Karpas-422 (cell line): ENCODE data around the gene WDR91. TPM values are rescaled to one million over a fixed set of nuclear protein-coding genes. Genes with fewer than 3 reads are reported as not detected.
A peak's percentile ranks its signal among the peaks of the same experiment; 100 is the strongest.
"Not testable (repeated sequence)": the region's sequence is repeated elsewhere in the genome, so short reads cannot be mapped to it uniquely, and the experiment has no call there.

Source experiments
- DNase-seq: peaks from one replicate; pipeline ENCODE4 v3.0.0-alpha.2; 2015
- H2AFZ ChIP-seq: fragments of 200-600 bp; sonication (generic); 2 replicates; pipeline ENCODE4 v1.6.1; 2014; ENCODE audit warnings: antibody characterized with exemption, low read length, mixed read lengths
- H3K27ac ChIP-seq: fragments of 200-600 bp; sonication (generic); 2 replicates; pipeline ENCODE4 v1.5.1; 2014; ENCODE audit warnings: mild to moderate bottlenecking, low read length, moderate library complexity
- H3K27me3 ChIP-seq: fragments of 200-600 bp; sonication (generic); 2 replicates; pipeline ENCODE4 v1.6.1; 2014; ENCODE audit warnings: low read length, mixed read lengths
- H3K36me3 ChIP-seq: fragments of 200-600 bp; sonication (generic); 2 replicates; pipeline ENCODE4 v1.6.1; 2014; ENCODE audit warnings: low read length, mixed read lengths; ENCODE audit not compliant: insufficient read depth
- H3K4me1 ChIP-seq: fragments of 200-600 bp; sonication (generic); 2 replicates; pipeline ENCODE4 v1.6.1; 2014; ENCODE audit warnings: mild to moderate bottlenecking, low read length, mixed read lengths
- H3K4me2 ChIP-seq: fragments of 200-600 bp; sonication (generic); 2 replicates; pipeline ENCODE4 v1.6.1; 2014; ENCODE audit warnings: low read length, low read depth, mild to moderate bottlenecking; ENCODE audit not compliant: poor library complexity, severe bottlenecking
- H3K4me3 ChIP-seq: fragments of 200-600 bp; sonication (generic); 2 replicates; pipeline ENCODE4 v1.5.1; 2014; ENCODE audit warnings: mild to moderate bottlenecking, antibody characterized with exemption, low read length, mixed read lengths
- H3K79me2 ChIP-seq: fragments of 200-600 bp; sonication (generic); 2 replicates; pipeline ENCODE4 v1.6.1; 2014; ENCODE audit warnings: mild to moderate bottlenecking, low read length, mixed read lengths
- H3K9ac ChIP-seq: fragments of 200-600 bp; sonication (generic); 2 replicates; pipeline ENCODE4 v1.6.0; 2014; ENCODE audit warnings: low read length
- H3K9me2 ChIP-seq: fragments of 200-600 bp; sonication (generic), shearing (Covaris generic); replicated peaks from 2 replicates; pipeline ENCODE4 v1.6.0; 2014; ENCODE audit warnings: mild to moderate bottlenecking, low read length, moderate library complexity; ENCODE audit not compliant: insufficient read depth
- H3K9me3 ChIP-seq: fragments of 300-700, 200-600 bp; sonication (generic); 2 replicates; pipeline ENCODE4 v1.6.1; 2014; ENCODE audit warnings: low read length, mixed read lengths
- H4K20me1 ChIP-seq: fragments of 200-600 bp; sonication (generic); 2 replicates; pipeline ENCODE4 v1.6.1; 2014; ENCODE audit warnings: mild to moderate bottlenecking, antibody characterized with exemption, low read length, low read depth; ENCODE audit not compliant: insufficient read depth
- total RNA-seq: library from RNA; depleted of rRNA; stranded (reverse); fragments of >200 nt; shearing (Covaris generic); gene quantifications from 2 replicates; pipeline ENCODE4 v1.2.3, GENCODE V29; 2014; ENCODE audit warnings: low replicate concordance

WDR91 gene
- total RNA-seq, 1 experiment from 2014 or later: 7.8 TPM

- H3K4me2 ChIP-seq: no peak overlapping the region
- peak; percentile 71 for DNase-seq
Measured at GRCh38 chr7:135238112-135238744, 26.9 kb upstream of the WDR91 start.

GRCh38 chr7:135236727-135237126 lies 25.4 kb upstream of the WDR91 start:
- Histone ChIP-seq H3K4me1 (no peaks in the 10 kb centered on the region), H3K27me3 (no peaks in the 10 kb centered on the region), H3K36me3 (no peaks in the 10 kb centered on the region), H3K4me3 (no peak overlapping the region), H3K9ac (no peak overlapping the region), H3K79me2 (no peaks in the 10 kb centered on the region), H4K20me1 (no peaks in the 10 kb centered on the region), H3K9me3 (no peaks in the 10 kb centered on the region), H3K9me2 (no peaks in the 10 kb centered on the region), H3K4me2 (no peak overlapping the region), H2AFZ (no peak overlapping the region), H3K27ac (no peak overlapping the region)
- no peak for DNase-seq

More at GRCh38 chr7:135238112-135238744, 26.9 kb upstream of the WDR91 start:
- Histone ChIP-seq H4K20me1 (no peaks in the 10 kb centered on the region), H3K79me2 (no peaks in the 10 kb centered on the region), H3K4me1 (no peaks in the 10 kb centered on the region), H3K9me3 (no peaks in the 10 kb centered on the region), H3K27me3 (no peaks in the 10 kb centered on the region; the same call in 1 of the 2 replicates), H3K9me2 (no peaks in the 10 kb centered on the region), H3K36me3 (no peaks in the 10 kb centered on the region), H2AFZ (no peak overlapping the region), H3K27ac (no peak overlapping the region), H3K4me3 (no peak overlapping the region), H3K9ac (no peak overlapping the region)

GRCh38 chr7:135235841-135236240 lies 24.5 kb upstream of the WDR91 start:
- H3K9me2 ChIP-seq: no peaks in the 10 kb centered on the region
- H3K27me3 ChIP-seq: no peaks in the 10 kb centered on the region
- H3K9me3 ChIP-seq: no peaks in the 10 kb centered on the region
- H4K20me1 ChIP-seq: no peaks in the 10 kb centered on the region
- no peaks in the 10 kb centered on the region for H3K79me2 ChIP-seq
- no peak overlapping the region for H2AFZ ChIP-seq
- H3K4me1 ChIP-seq: no peaks in the 10 kb centered on the region
- H3K9ac ChIP-seq: no peak overlapping the region
- no peak overlapping the region for H3K27ac ChIP-seq
- H3K4me2 ChIP-seq: no peak overlapping the region
- DNase-seq: no peak
- H3K36me3 ChIP-seq: no peaks in the 10 kb centered on the region
- H3K4me3 ChIP-seq: no peak overlapping the region

GRCh38 chr7:135234727-135235126 lies 23.4 kb upstream of the WDR91 start:
- Histone ChIP-seq H4K20me1 (no peaks in the 10 kb centered on the region), H2AFZ (no peak overlapping the region), H3K4me3 (no peak overlapping the region), H3K9me2 (no peaks in the 10 kb centered on the region), H3K36me3 (no peaks in the 10 kb centered on the region), H3K9me3 (no peaks in the 10 kb centered on the region), H3K27me3 (no peaks in the 10 kb centered on the region), H3K4me1 (no peaks in the 10 kb centered on the region), H3K27ac (no peak overlapping the region), H3K4me2 (no peak overlapping the region), H3K79me2 (no peaks in the 10 kb centered on the region), H3K9ac (no peak overlapping the region)
- DNase-seq: no peak

- not testable (repeated sequence) for H3K9me2 ChIP-seq, H3K27ac ChIP-seq, H3K79me2 ChIP-seq, H4K20me1 ChIP-seq, H3K9ac ChIP-seq, DNase-seq, H3K9me3 ChIP-seq, H3K36me3 ChIP-seq, H2AFZ ChIP-seq, H3K4me2 ChIP-seq, H3K4me1 ChIP-seq, H3K4me3 ChIP-seq, H3K27me3 ChIP-seq
Measured at GRCh38 chr7:135234095-135234494, 22.8 kb upstream of the WDR91 start.

GRCh38 chr7:135233570-135233969 lies 22.2 kb upstream of the WDR91 start, which contains the start of gene STRA8:
Gene STRA8, plus strand, starts transcription at chr7:135233838. Its CDS starts 6,687 bp downstream, at chr7:135240525.
- Histone ChIP-seq H3K36me3 (no peaks in the 10 kb centered on the region), H2AFZ (no peak within 1 kb of the TSS), H3K27me3 (no peaks in the 10 kb centered on the region), H4K20me1 (no peaks in the 10 kb centered on the region), H3K9me2 (no peaks in the 10 kb centered on the region), H3K27ac (no peak within 1 kb of the TSS), H3K9ac (no peak within 1 kb of the TSS), H3K9me3 (no peaks in the 10 kb centered on the region), H3K4me3 (no peak within 1 kb of the TSS), H3K4me2 (no peak within 1 kb of the TSS), H3K4me1 (no peaks in the 10 kb centered on the region), H3K79me2 (no peaks in the 10 kb centered on the region)
- no peak for DNase-seq

- no peaks in the 10 kb centered on the region for H3K27me3 ChIP-seq
- H3K9me2 ChIP-seq: no peaks in the 10 kb centered on the region
- H2AFZ ChIP-seq: no peak overlapping the region
- H3K4me1 ChIP-seq: no peaks in the 10 kb centered on the region
- DNase-seq: peak; percentile 54
- no peak overlapping the region for H3K9ac ChIP-seq
- no peaks in the 10 kb centered on the region for H3K9me3 ChIP-seq
- H3K79me2 ChIP-seq: no peaks in the 10 kb centered on the region
- H4K20me1 ChIP-seq: no peaks in the 10 kb centered on the region
- H3K4me2 ChIP-seq: no peak overlapping the region
- no peaks in the 10 kb centered on the region for H3K36me3 ChIP-seq
- H3K4me3 ChIP-seq: no peak overlapping the region
- no peak overlapping the region for H3K27ac ChIP-seq
Measured at GRCh38 chr7:135232720-135233119, 21.4 kb upstream of the WDR91 start.

- Histone ChIP-seq H3K79me2 (no peaks in the 10 kb centered on the region), H3K36me3 (no peaks in the 10 kb centered on the region), H3K4me3 (no peak overlapping the region), H3K9me2 (no peaks in the 10 kb centered on the region), H3K4me2 (no peak overlapping the region), H2AFZ (no peak overlapping the region), H3K9ac (no peak overlapping the region), H3K27me3 (no peaks in the 10 kb centered on the region), H3K9me3 (no peaks in the 10 kb centered on the region), H3K27ac (no peak overlapping the region), H4K20me1 (no peaks in the 10 kb centered on the region), H3K4me1 (no peaks in the 10 kb centered on the region)
- DNase-seq: no peak
Measured at GRCh38 chr7:135232087-135232486, 20.8 kb upstream of the WDR91 start.
